ENCODE data around the gene DRC7.

DNA sequence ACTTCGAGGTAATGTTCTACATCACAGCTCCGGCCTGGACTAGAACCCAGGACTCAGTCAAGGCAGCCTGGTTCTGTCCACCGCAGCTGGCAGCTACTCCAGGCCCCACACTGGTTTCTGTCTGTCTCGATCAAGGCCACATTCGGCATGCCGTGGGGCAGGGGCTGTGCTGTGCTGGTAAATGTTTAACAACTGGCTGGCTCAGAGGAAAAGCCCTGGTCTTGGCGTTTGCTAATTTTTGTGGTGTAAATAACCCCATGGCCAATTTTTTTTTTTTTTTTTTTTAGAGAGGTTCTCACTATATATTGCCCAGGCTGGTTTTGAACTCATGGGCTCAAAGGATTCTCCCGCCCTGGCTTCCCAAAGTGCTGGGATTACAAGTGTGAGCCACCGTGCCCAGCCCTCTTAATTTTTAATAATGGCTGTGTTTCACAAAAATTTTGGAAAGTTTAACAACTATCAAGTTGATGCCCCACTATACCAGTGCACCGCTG is 328 bp upstream of the DRC7 start:
- TF ChIP-seq, protein P1, sequence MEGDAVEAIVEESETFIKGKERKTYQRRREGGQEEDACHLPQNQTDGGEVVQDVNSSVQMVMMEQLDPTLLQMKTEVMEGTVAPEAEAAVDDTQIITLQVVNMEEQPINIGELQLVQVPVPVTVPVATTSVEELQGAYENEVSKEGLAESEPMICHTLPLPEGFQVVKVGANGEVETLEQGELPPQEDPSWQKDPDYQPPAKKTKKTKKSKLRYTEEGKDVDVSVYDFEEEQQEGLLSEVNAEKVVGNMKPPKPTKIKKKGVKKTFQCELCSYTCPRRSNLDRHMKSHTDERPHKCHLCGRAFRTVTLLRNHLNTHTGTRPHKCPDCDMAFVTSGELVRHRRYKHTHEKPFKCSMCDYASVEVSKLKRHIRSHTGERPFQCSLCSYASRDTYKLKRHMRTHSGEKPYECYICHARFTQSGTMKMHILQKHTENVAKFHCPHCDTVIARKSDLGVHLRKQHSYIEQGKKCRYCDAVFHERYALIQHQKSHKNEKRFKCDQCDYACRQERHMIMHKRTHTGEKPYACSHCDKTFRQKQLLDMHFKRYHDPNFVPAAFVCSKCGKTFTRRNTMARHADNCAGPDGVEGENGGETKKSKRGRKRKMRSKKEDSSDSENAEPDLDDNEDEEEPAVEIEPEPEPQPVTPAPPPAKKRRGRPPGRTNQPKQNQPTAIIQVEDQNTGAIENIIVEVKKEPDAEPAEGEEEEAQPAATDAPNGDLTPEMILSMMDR (IDR thresholded peaks at IDR 0.05): no peak
- no peak for TF ChIP-seq POLR2A (IDR thresholded peaks at IDR 0.05)
